ENCODE measurements around the gene APH1B.

DNA sequence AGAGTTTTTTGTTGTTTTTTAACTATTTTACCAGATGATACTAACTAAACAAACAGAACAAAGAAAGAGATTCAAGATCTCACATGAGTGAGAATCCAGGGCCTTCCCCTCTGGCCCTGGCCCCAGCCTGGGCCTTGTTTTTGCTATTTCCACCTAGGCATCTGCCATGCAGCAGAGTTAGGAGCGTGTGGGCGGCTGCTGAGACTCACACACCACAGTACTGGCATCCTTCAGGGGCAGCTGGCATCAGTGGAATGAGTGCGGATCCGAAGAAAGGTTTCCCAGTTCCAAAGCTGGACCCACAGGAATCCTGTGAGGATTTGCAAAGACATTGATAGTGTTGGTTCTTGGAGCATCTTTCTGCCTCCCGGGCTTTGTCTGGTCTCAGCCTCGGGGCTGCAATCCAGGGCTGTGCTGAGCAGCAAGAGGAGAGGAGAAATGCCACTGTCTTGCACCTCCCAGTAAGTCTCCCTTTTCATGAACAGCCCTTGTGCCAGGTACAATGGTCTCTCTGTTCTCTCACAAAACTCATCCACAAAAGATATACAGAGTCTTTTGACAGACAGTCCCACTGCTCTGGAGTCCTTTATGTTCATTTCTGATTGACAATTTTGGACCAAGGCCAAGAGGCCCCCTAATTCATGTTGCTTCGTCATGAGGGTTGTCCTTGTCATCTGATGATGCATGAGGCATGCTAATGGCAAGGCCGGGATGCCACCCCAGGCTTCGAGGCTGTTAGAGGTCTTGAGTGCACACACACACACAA lies 46.6 kb downstream of the APH1B start:
- no peak for TF ChIP-seq RARB (CRISPR knock-in tag; IDR thresholded peaks at IDR 0.05)
- no peak for TF ChIP-seq ARNTL (CRISPR knock-in tag; IDR thresholded peaks at IDR 0.05; ENCODE audit: borderline replicate concordance, low read depth)
- TF ChIP-seq OSR1 (CRISPR knock-in tag; IDR thresholded peaks at IDR 0.05), result no peak
- no peak for TF ChIP-seq PATZ1 (CRISPR knock-in tag; IDR thresholded peaks at IDR 0.05; ENCODE audit: borderline replicate concordance)
